GM12874 (cell line): Measurements from ENCODE around the gene PALMD.

ENCODE experiments used
- CTCF ChIP-seq: IDR thresholded peaks from 2 replicates; pipeline ENCODE4 v1.5.1; 2011; ENCODE audit warnings: low read depth, mild to moderate bottlenecking, control low read depth, low read length, moderate library complexity; ENCODE audit not compliant: insufficient read depth

The PALMD gene

DNA sequence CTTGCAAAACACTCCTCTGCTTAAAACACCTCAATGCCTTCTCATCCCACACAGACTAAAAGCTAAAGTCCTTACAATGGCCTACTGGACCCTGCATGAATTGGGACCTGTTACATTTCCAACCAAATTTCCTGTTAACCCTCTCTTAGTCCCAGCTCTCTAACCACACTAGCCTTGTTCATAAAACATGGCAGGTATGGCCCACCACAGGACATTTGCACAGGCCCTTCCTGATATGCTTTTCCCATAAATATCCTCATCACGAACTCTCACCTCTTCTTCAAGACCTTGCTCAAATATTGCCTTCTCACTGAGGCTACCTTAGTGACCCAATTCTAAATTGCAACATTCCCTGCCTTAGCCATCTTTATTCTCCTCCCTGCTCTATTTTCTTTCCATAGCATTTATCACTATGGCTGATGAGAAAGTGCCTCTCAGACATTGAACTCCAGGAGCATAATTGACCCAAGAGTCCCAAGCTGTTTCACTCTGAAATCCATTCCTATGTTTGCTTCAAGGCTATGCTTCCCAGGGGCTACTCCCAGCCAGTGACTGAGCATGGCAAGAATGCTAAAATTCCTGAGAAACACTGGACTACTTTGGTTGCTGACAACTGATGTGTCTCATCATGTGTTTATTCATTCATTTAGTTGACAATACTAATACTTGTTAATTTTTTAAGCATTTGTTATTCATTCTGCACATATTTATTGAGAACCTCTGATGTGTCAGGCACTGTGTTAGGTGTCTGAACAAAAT lies 2.7 kb upstream of the PALMD start:
- no peak for TF ChIP-seq CTCF

DNA sequence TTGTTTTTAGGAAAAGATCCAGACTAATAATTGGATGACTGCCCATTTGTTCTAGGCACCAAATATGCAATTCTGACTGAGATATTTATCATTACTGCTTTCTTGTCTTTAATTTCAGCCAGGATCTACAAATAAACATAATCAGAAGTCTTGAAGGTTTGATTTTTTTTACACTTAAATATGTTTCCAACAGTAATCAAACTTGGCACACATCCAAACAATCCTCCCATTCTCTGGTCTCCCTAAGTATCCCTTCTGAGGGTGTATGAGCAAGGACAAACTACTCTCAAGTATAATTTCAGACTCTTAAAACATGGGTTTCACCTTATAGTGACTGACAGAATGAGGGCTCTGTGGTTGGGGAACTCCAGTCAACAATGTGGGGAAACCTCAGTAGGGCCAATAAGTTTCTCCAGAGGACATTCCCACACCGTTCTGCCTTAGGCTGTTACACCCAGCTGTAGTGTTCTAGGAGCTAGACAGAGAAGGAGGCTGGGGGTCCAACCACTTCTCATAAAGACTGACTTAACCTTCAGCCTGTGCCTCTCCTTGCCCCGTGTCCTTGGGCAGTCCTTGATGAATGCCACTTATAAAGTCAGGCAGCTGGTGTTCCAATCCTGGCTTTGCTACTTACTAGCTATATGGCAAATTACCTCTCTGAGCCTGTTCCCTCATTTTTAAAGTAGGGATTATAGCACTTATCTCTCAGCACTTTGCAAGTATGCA lies 1.5 kb upstream of the PALMD start:
- no peak for TF ChIP-seq CTCF

GRCh38 chr1:99645203-99645602 lies 710 bp upstream of the PALMD start:
- TF ChIP-seq CTCF, result no peak

- no peak for TF ChIP-seq CTCF
Observed at GRCh38 chr1:99646868-99647267, 955 bp downstream of the PALMD start.

DNA sequence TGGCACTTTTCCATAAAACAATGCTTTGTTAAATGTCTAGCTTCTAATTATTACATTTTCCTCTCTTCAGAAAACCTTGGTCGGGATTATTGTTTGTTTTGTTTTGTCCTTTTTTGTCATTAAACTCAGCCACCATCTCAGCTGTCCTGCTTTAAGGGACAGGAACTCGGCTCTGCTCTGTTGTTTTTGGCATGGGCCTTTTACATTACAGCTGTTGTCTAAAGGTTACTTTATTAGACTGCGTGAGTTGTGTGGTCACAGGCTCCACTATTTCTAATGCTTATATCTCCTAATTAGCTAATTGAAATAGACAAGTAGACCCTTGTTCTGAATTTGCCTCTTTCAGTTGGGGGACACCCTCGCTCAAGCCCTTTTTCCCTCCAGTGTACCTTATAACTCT lies 1.6 kb downstream of the PALMD start:
- TF ChIP-seq CTCF, result no peak

DNA sequence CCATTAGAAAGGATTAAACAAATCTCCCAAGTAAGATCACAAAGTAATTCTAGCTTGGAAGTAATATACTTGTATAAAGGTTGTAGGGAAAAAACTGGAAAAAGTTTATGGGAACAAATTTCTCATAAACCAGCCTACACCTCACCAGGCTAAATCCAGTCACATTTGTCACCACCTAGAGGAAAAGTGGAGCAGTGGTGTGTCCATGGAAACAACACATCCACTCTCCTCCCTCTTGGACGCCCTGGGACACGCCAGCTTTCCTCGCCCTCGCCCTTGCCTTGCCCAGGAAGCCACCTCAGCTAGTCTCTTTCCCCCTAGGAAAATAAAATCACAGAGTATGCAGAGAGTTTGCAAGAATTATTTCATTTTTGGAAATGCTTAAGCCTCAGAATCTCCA lies 2.2 kb downstream of the PALMD start:
- no peak for TF ChIP-seq CTCF

- no peak for TF ChIP-seq CTCF
Observed at GRCh38 chr1:99650030-99650429, 4.1 kb downstream of the PALMD start.
